ENCODE data around the gene NPAS1. TPM values are rescaled to one million over a fixed set of nuclear protein-coding genes. Genes with fewer than 3 reads are reported as not detected.

NPAS1 gene
- total RNA-seq, 1 donor from 2014 or later, result 3.6 TPM

GRCh38 chr19:47003611-47004465, 15.8 kb upstream of the NPAS1 start:
- H3K9me3 Mint-ChIP-seq (ENCODE audit: unreplicated experiment), result peaks cover 3% of the 10 kb centered on the region
- H3K9me3 ChIP-seq (ENCODE audit: insufficient read depth, low read depth, low read length), result no peaks in the 10 kb centered on the region
- H3K4me1 Mint-ChIP-seq (ENCODE audit: low read depth, unreplicated experiment), result no peaks in the 10 kb centered on the region
- H3K36me3 Mint-ChIP-seq (ENCODE audit: low read depth, unreplicated experiment), result peaks cover 12% of the 10 kb centered on the region
- TF ChIP-seq EZH2 (IDR thresholded peaks at IDR 0.05; ENCODE audit: insufficient read depth, low read length), result no peak
- TF ChIP-seq CTCF (IDR thresholded peaks at IDR 0.05; ENCODE audit: insufficient read depth, low read depth, low read length), result no peak
- H3K27me3 Mint-ChIP-seq (ENCODE audit: low read depth, unreplicated experiment), result no peaks in the 10 kb centered on the region
- peaks cover 28% of the 10 kb centered on the region for H4K20me1 ChIP-seq (ENCODE audit: insufficient read depth, low read length)
- peak overlapping the region; percentile 17 for H3K4me3 ChIP-seq (ENCODE audit: insufficient read depth, low read depth, low read length)
- H3K9ac ChIP-seq (ENCODE audit: low read length), result no peak overlapping the region
- peak overlapping the region; percentile 80 for H3K4me2 ChIP-seq (ENCODE audit: low read length)
- no peak overlapping the region for H3K27ac ChIP-seq (ENCODE audit: low read depth, low read length)
- no peak for DNase-seq (ENCODE audit: low read depth)
- H3K27me3 ChIP-seq (ENCODE audit: insufficient read depth, low read length), result peaks cover 2% of the 10 kb centered on the region
- no peak overlapping the region for H3K27ac Mint-ChIP-seq (ENCODE audit: unreplicated experiment)
- H3K4me1 ChIP-seq (ENCODE audit: insufficient read depth, low read length), result peaks cover 12% of the 10 kb centered on the region
- FAIRE-seq, result no peak
- H3K79me2 ChIP-seq (ENCODE audit: insufficient read depth, low read length), result no peaks in the 10 kb centered on the region
- peaks cover 10% of the 10 kb centered on the region for H3K36me3 ChIP-seq (ENCODE audit: insufficient read depth, low read length)
- H3K4me3 Mint-ChIP-seq (ENCODE audit: unreplicated experiment), result no peak overlapping the region
- no peak overlapping the region for H2AFZ ChIP-seq (ENCODE audit: low read depth, low read length)

- Histone ChIP-seq H3K4me1 (ENCODE audit: insufficient read depth, low read length) (peaks cover 12% of the 10 kb centered on the region), H3K36me3 (ENCODE audit: insufficient read depth, low read length) (peaks cover 8% of the 10 kb centered on the region), H3K27me3 (ENCODE audit: insufficient read depth, low read length) (peaks cover 2% of the 10 kb centered on the region), H3K4me2 (ENCODE audit: low read length) (no peak overlapping the region), H3K9me3 (ENCODE audit: insufficient read depth, low read depth, low read length) (no peaks in the 10 kb centered on the region), H3K27ac (ENCODE audit: low read depth, low read length) (no peak overlapping the region), H4K20me1 (ENCODE audit: insufficient read depth, low read length) (peaks cover 28% of the 10 kb centered on the region), H3K9ac (ENCODE audit: low read length) (no peak overlapping the region), H3K79me2 (ENCODE audit: insufficient read depth, low read length) (no peaks in the 10 kb centered on the region), H3K4me3 (ENCODE audit: insufficient read depth, low read depth, low read length) (no peak overlapping the region), H2AFZ (ENCODE audit: low read depth, low read length) (no peak overlapping the region)
- TF ChIP-seq EZH2 (IDR thresholded peaks at IDR 0.05; ENCODE audit: insufficient read depth, low read length) (no peak), CTCF (IDR thresholded peaks at IDR 0.05; ENCODE audit: insufficient read depth, low read depth, low read length) (no peak)
- Mint-ChIP-seq H3K27ac (ENCODE audit: unreplicated experiment) (no peak overlapping the region), H3K4me1 (ENCODE audit: low read depth, unreplicated experiment) (no peaks in the 10 kb centered on the region), H3K36me3 (ENCODE audit: low read depth, unreplicated experiment) (peaks cover 9% of the 10 kb centered on the region), H3K4me3 (ENCODE audit: unreplicated experiment) (no peak overlapping the region), H3K27me3 (ENCODE audit: low read depth, unreplicated experiment) (no peaks in the 10 kb centered on the region), H3K9me3 (ENCODE audit: unreplicated experiment) (peaks cover 3% of the 10 kb centered on the region)
- FAIRE-seq (no peak), DNase-seq (ENCODE audit: low read depth) (no peak)
These were observed 14.4 kb upstream of the NPAS1 start for GRCh38 chr19:47005164-47005641.

GRCh38 chr19:47005873-47006272, 13.8 kb upstream of the NPAS1 start:
- Mint-ChIP-seq H3K4me1 (ENCODE audit: low read depth, unreplicated experiment) (no peaks in the 10 kb centered on the region), H3K9me3 (ENCODE audit: unreplicated experiment) (peaks cover 3% of the 10 kb centered on the region), H3K27ac (ENCODE audit: unreplicated experiment) (no peak overlapping the region), H3K36me3 (ENCODE audit: low read depth, unreplicated experiment) (peaks cover 7% of the 10 kb centered on the region), H3K4me3 (ENCODE audit: unreplicated experiment) (no peak overlapping the region), H3K27me3 (ENCODE audit: low read depth, unreplicated experiment) (no peaks in the 10 kb centered on the region)
- DNase-seq (ENCODE audit: low read depth), result no peak
- Histone ChIP-seq H3K4me1 (ENCODE audit: insufficient read depth, low read length) (peaks cover 12% of the 10 kb centered on the region), H3K36me3 (ENCODE audit: insufficient read depth, low read length) (peaks cover 4% of the 10 kb centered on the region), H3K4me3 (ENCODE audit: insufficient read depth, low read depth, low read length) (no peak overlapping the region), H3K9ac (ENCODE audit: low read length) (no peak overlapping the region), H3K9me3 (ENCODE audit: insufficient read depth, low read depth, low read length) (no peaks in the 10 kb centered on the region), H3K79me2 (ENCODE audit: insufficient read depth, low read length) (no peaks in the 10 kb centered on the region), H2AFZ (ENCODE audit: low read depth, low read length) (no peak overlapping the region), H3K27me3 (ENCODE audit: insufficient read depth, low read length) (peaks cover 2% of the 10 kb centered on the region), H3K27ac (ENCODE audit: low read depth, low read length) (no peak overlapping the region), H3K4me2 (ENCODE audit: low read length) (no peak overlapping the region), H4K20me1 (ENCODE audit: insufficient read depth, low read length) (peaks cover 28% of the 10 kb centered on the region)
- FAIRE-seq, result no peak
- TF ChIP-seq CTCF (IDR thresholded peaks at IDR 0.05; ENCODE audit: insufficient read depth, low read depth, low read length), result no peak
- no peak for TF ChIP-seq EZH2 (IDR thresholded peaks at IDR 0.05; ENCODE audit: insufficient read depth, low read length)

Data from astrocyte (in vitro differentiated cells and primary cell).